COLO668 (cell line): Measurements from ENCODE around the gene ANTXRL.
"Not testable (repeated sequence)": the region's sequence is repeated elsewhere in the genome, so short reads cannot be mapped to it uniquely, and the experiment has no call there.

ENCODE experiments used
- DNase-seq: peaks from one replicate; lab custom pipeline; 2025; ENCODE audit not compliant: unreplicated experiment; lab: John Stamatoyannopoulos, UW

The ANTXRL gene

DNA sequence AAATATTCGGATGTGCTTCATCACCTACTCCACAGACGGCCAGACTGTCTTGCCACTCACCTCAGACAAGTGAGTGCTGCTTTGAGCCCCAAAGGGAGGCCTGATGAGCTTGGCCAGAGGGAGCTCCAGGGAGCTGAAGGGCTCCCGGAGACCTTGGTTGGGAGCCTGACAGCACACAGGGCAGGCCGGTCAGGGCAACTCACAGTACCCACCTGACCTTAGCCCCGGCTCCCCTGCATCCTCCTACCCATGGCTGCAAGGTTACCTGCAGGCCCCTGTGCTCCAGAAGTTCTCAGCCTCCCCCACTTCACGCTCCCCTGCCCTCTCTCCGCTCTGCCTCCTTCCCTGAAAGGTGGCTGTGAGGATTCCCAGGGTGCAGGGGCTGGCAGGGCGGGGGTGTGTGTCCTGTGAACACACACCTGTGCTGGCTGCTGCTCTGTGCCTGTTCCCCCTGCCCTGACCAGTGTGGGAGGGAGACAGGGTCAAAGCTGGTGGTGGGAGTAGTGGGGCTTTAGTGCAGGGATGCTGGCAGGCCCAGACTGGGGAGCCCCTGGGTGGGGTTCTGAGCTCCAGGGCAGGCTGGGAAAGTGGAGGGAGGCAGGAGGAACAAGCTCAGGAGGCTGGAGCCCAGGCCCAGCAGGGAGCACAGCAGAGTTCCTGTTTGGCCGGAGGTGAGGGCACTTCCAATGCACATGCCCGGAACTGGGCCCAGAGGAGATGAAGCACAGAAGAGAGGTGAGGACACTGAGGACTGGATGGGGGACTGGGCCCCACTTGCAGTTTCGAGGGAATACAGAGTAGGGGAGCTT, 7.2 kb downstream of the ANTXRL start:
- no peak for DNase-seq

DNA sequence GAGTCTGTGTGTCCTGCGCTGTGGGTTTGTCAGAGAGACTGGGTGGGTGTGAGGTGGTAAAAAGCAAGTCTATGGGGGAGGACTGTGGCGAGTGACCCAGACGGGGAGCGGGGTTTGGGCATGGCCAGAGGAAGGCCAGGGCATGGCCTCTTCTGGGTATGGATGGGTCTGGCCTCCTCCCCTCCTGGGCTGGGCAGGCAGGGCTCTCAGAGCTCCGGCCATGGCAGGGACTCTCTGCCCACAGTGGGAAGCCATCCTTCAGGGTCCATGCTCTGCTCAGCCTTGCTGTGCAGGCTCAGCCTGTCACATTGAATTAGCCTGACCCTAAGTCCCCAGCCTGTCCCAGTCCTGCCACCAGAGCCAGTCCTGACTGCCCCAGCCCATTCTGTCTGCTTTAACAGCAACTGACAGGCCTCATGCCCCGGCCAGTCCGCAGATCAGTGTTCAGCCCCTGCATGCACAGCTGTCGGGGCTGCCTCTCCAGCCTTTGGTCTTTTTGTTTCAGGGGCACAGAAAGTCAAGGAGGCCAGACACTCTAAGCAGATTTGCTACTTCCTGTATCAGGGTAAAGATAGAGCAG, 7.9 kb downstream of the ANTXRL start:
- no peak for DNase-seq

DNA sequence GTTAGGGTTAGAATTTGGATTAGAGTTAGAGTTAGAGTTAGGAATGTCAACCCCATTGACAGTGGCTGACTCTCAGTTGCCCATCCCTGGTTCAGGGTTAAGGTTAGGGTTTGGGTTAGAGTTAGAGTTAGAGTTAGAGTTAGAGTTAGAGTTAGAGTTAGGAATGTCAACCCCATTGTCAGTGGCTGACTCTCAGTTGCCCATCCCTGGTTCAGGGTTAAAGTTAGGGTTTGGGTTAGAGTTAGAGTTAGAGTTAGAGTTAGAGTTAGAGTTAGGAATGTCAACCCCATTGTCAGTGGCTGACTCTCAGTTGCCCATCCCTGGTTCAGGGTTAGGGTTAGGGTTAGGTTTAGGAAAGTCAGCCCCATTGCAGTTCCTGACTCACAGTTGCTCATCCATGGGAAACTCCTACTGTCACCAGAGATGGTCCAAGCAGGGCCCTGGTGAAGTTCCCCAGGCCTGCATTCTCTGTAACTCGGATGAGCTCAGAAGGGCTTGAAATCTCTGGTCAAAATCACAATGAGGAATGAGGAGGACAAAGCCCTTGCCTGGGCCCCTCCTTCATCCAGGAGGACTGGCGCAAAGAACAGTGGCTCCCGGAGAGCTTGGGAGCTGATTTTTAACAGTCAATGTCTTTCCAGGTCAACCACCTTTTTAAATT, 8.7 kb downstream of the ANTXRL start:
- not testable (repeated sequence) for DNase-seq

DNA sequence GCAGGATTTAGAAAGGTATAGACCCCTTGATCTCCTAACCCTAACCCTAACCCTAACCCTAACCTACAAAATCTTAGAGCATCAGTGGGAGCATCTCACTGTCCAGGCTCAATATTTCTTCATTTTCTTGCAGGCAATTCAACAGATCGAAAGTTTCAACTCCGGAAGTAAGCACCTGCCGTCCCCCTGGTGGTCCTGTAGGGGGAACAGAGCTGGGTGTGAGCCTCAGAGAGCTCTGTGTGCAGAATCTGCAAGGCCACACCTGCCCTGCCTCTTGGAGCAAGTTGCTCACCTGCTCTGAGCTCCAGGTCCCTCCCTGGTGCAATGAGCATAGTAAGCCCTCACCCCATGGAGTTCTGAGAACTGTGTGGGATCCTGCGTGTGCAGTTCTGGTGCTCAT, 9.3 kb downstream of the ANTXRL start:
- DNase-seq = not testable (repeated sequence)

DNA sequence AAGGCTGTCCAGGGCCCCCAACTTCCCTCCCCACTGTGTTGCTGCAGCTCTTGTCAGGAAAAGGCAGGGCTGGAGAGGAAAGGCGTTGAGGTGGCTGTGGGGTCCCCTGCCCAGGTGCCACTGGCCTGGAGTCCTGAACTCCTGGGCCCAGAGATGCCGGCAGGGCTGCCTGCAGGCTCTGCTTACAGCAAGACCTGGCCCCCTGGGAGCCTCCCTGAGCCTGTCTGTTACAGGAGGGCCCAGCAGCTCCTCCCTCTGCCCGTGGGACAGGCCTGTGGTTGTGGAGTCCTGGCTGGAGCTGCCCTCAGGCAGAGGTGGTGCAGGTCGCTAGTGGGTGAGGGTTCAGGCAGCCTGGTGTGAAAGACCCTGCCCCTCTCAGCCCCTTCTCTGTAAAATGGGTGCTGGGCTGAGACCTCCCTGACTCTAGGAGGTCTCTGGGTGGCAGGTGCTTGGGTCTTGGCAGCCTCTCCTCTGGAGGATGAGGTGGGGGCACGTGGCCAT, 9.9 kb downstream of the ANTXRL start:
- no peak for DNase-seq

DNA sequence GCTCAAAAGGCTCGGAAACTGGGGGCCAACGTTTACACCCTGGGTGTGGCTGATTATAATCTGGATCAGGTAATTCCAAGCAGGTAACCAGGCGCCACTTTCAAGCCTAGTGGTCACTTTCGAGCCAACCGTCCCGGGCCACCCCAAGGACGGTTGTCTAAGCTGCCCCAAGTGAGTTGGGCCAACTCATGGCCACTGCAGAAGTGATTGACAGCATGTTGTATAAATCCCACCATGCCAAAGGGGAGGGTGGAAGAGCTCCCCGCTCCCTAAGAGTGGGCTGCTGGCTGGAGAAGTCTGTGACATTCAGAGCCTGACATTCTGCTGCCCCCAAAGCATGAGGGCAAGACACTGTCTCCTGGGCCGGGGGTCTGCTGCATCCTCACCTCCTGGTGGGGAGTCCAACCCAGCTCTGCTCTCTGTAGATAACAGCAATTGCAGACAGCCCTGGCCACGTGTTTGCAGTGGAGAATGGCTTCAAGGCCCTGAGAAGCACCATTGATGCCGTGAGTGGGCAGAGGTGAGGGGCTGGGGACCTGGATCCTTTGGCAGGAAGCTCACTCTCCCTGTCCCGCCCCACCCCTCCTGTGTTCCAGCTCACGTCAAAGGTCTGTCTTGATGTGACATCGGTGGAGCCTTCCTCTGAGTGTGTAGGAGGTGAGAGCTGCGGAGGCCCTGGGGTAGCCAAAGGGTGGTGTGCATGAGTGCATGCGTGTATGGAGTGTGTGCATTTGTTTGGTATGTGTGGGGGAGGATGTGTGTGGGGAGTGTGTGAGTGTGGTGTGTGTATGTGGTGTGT, 10.8 kb downstream of the ANTXRL start:
- DNase-seq = no peak

DNA sequence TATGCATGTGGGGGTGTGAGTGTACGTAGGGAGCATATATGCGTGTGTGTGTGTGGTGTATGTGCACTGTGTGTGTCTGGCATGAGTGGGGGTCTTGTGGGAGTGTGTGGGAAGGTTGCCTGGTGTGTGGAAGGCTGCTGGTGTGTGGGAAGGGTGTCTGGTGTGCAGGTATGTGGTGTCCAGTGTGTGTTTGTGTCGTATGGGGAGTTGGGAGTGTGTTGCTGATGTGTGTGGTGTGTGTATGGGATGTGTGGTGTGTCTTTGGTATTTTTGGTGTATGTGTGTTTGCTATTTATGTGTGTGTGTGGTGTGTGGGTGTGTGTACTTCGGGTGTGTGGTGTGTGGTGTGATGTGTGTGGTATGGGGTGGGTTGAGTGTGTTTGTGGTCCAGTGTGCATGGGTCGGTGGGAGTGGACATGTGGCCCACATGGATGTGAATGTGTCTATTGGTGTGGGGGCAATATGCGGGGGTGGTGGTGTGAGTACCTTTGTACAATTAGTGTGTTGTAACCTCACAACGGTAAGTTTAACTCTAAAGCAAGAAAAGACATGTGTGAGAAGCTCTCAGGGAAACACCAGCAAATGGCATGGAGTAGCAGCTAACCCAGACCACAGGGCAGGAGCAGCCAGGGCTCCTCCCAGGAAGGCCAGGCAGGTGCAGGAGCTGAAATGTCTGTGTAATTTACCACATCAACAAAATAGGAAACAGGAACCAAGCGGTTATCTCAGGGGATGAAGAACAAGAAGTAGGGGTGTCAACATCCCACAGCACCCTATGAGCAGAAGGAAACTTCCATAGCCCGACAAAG, 11.9 kb downstream of the ANTXRL start:
- no peak for DNase-seq

DNA sequence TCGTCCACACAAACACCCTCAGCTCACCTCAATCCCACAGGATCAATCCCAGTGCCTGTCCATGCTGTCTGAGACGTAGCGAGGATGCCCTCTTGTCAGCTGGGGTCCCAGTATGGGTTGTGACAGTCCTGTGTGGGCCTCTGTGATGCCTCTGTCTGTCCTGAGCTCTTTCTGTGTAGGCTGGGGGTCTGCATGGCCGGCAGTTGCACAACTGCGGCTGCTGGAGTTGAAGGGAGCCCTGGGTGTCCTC, 12.4 kb downstream of the ANTXRL start:
- DNase-seq = no peak

DNA sequence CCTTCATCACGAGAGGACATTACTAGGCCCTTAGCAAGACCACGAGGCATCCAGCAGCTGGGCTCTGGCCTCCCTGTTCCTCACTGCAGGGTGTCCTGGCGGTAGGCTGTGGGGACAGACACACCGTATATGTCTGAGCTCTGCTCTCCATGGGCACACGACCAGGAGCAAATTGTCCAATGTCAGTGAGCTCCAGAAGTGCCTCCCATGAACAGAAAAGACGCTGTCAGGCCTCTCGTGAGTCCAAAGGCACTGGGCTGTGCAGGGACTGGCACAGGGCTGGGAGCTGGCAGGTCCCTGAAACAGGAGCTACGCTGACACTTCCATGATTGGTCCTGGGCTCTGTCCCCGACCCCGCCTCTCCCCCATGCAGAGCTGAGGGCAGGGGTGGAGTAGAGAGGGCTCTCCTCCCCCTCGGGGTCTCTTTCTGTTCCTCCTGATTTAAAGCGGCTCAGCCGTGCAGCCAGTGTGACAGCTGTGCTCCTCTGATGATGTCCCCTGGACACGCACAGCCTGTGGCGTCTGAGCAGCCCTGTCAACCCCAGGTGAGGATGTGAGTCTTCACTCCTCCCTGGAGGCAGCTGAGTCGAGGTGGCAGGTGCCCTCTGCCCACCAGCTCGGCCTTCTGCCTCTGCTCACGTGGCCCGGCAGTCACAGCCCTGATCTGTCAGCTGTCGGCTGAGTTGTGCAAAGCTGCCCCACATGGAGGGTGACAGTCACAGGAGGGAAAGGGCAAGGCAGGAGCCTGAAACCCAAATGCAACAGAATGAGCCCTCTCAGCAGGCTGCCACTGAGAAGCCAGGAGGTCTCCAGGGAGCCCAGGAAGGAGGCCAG, 13.0 kb downstream of the ANTXRL start:
- no peak for DNase-seq

DNA sequence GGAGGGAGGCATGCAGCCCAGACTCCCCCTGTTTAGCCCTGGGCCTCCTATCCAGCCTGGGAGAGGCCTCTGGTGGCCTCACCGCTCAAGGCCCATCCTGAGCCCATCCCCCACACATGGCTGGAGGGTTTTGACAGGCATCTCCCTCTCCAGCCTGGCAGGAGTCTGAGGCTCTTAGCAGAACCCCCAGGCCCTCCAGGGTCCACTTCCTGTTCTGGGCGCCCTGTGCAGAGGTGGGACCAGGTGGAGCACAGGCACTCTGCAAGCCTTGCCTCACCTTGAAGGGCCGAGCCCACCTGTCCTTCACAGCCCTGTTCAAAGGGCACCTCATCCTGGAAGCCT, 13.5 kb downstream of the ANTXRL start:
- not testable (repeated sequence) for DNase-seq

DNA sequence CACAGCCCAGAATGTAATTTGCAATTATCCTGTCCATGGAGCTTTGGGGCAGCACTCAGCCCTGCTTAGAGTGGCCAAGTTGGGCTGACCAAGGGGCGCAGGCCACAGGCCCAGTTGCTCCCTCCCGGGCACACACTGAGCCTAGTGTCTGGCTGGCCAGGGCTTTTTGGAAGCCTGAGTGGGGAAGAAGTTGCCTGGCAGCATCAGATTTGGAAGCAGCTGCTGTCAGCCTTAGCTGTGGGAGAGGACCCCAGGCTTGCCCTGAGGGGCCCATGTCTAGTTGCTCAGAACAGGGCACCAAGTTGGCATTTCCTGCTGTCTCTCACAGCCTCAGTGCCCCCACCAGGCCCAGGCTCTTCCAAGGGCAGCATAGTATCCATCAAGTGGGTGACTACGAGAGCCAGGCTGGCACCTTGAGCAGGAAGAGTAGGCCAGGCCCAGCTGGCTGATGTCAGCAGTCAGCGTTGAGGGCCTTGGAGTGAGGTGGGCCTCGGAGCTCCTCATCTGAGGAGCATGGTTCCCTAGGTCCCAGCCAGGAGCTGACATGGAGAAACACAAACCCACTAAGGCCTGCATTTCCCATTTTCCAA, 14.4 kb downstream of the ANTXRL start:
- DNase-seq = no peak

DNA sequence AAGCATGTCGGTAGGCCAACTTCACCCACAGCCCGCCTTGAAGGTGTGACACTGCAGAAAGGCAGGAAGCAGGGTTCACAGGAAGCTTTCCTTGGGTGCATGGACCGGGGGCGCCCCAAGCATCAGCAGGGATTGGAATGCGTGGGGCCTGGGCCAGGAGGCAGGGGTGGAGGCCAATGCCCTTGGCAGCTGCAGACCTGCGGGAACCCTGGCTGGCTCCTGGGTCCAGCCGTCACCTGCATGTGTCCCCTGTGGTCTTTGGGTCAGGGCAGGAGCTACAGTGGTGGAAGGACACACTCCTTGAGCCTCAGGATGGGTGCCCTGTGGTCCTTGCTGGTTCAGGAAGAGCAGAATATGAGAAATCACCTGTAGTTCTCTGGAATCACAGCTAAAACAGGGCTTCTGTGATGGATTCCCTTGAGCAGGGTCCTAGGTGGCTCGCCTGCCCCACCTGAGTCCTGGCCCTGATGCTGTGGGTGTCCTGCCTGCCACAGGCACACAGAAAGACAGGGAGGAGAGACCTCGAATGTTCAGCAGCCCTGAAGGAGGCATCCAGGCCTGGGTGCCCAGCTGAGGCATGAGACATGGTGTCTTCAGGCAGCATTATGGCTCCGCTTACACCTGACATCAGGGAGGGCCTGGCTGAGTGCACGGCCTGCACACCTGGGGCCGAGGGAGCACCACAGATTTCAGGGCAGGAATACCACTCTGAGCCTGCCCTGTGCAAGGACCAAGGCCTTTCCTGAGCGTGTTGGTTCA, 15.1 kb downstream of the ANTXRL start:
- no peak for DNase-seq

DNA sequence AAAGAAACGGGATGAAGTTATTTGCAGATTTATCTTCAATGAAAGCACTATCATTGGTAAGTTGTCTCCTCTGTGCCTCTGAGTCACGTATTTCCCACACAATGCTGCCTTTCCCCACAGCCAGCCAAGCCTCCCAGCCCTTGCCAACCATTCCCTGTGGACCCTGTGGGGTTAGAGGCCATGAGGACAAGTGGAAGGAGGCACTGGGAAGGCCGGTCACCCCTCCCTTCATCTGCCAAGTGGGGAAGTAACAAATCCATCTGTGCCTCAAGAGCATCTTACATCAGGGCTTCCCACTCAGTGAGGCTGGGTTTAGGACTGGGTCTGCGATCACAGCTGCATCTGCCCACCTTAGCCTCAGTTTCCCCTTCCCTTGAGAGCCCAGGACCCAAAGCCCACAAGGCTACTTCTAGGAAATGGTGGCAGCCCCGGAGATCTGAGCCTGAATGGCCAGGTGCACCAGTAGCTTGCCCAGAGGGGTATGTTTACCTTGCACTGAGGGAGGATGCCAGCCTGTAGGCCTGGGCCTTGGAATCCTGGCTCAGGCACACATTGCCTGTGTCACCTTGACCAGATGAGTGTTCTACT, 16.1 kb downstream of the ANTXRL start:
- DNase-seq = not testable (repeated sequence)

DNA sequence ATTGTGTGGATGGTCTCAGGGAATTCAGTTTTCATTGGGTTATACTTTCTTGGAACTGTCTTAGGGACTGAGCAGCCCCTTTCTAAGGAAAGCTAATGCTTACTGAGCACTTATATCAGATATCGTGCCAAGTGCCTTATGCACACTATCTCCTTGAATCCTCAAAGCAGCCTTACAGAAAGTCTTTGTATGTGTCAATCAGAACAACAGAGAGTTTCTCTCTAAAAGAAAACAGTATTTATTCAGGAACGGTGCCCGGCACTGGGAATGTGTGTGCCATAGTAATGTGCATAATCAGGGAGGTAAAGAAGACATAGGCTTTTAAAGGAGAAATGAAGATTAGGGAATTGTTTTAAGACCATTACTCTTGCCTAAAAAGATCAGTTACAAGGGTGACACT, 17.3 kb downstream of the ANTXRL start:
- no peak for DNase-seq

DNA sequence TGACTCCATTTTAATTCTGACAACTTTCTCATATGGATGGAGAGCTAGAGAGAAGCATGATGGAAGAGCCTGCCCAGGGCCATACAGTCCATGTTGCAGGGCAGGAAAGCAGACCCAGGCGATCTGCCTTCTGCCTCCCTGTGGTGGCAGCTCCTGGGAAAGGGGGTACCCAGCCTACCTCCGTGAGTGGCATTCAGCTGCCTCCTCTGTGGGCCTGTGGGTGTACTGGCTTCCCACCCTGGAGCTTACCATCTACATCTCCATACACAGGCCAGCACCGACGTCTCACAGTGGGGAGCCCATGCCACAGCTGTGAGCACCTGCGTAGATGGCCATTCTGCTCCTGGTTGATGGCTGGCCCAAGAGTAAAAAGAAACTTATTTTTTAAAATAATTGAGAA, 17.9 kb downstream of the ANTXRL start:
- not testable (repeated sequence) for DNase-seq

DNA sequence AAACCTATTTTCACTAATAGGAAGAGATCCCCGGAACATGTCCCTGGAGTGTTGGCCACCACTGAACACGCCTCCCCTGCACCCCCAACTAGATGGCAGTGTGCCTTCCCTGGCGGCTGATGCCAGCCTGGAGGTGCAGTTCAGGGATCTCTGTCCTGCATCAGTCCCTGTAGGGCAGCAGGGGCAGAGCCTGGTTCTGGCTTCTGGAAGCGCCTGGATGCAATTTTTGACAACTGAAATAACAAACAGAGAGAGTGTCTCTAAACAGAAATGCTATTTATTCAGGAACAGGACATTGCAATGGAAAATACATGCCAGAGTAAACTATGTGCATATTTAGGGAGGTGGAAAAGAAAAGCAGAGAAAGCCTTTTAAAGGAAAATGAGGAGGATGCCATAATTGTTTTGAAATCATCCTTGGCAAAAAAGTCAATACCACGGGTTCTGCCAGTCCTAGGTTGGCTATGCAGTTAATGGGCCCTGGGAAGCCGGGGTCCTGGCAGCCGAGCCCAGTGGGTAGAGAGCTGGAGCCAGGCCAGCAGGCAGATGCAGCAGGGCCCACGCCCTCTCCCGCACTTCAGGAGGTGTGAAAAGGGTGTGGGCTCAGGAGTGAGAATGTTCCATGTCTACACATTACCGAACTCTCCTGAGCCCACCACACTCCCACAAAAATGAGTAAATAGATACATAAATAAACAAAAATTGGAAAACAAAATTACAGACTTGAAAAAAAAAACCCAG, 18.5 kb downstream of the ANTXRL start:
- no peak for DNase-seq

DNA sequence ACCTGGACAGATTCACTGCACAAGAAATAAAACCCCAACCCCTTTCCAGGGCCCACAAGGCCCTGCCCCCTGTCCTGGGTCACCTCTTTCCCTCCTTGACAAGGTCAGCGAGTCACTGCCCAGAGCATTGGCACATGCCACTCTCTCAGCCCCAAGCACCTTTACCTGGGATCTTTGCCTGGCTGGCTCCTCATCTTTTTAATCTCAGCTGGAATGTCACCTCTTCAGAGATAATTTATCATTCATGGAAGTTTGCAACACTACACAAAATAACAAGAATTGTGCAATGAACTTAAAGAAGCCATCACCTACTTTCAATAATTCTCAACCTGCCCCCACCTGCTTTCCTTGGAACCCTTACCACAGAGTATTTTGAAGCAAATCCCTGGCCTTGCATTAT, 19.2 kb downstream of the ANTXRL start:
- DNase-seq = no peak
